NCI-H2107 treated with DMSO at 0.1 percent for 48 hours (cell line): Measurements from ENCODE around the gene PCDHA1.

Experiments used
- DNase-seq: peaks from one replicate; lab custom pipeline; 2025; ENCODE audit not compliant: unreplicated experiment; lab: John Stamatoyannopoulos, UW

Gene PCDHA1

DNA sequence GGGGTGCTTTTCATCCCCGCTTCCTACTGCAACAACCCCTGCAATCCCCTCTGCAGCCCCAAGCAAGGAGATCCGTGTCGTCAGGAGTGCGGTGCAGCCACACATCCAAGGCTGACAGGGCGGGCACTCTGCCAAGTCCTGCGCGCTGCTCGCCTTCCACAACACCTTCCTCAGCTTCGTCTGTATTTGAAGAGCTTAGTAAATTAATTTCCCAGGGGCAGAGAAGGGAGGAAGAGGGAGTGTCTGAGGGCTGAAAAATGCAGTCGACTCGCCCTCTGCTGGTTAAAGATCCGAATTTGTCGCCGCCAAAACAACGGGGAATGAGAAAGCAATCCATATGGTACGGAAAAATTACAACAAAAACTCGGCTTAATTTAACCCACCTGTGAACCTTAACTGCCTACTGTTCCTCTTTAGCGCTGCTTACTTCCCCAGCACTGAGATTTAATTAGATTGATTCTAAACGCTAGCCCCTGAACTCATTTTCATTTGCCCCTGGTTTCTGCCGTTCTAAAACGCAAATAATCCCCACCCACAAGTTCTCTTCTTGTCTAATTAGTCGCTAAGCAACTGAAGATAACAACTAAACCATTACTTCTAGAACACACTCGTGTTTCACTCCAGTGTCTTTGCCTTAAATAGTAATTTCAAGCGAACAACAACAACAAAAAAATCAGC, 254.3 kb downstream of the PCDHA1 start:
- DNase-seq: peak; percentile 79

DNA sequence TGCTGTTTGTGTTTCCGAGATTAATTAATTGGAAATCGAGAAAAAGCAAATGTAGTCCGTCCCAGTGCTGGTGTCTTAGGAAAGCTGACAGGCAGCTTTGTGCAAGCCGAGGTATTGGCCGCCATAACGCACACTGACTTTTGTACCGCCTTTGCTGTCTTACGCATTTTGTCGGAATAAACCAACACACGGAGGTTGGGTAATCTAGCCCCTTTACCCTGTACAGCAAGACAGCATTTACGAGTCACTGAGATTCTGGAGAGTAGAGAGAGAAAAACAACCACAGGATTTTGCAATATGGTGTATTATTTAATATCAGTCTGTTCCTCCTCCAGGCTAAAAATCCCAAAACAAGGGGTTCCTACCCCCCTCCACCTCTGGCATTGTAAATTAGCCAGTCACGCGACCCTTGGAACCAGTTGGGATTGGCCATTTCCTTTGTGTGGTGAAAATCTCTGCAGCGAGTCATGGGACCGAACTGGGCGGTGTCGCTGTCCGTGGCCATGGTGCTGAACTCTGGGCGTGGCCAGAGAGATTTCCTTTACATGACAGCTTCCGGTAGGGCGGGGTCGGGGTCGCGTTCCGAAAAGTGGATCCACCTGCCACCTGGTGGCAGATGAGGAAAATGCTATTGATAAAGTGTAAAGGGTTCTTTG, 255.0 kb downstream of the PCDHA1 start:
- DNase-seq: peak; percentile 90

DNA sequence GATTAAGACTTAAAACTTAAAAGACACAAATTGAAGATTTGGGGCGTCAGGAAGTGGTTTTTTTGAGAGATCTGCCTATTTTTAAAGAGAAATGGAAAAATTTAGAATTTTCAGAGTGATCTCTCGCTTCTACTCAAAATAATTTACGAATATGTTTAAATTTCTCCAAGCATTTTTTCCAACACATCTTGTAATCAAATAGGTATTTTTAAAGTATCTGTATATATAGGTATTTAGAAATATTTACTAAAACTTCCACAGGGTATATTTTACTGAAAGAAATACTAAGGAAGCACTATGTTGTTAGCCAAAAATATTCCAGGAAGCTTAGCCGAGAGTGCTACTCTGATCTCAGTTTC, 255.5 kb downstream of the PCDHA1 start:
- no peak for DNase-seq

DNA sequence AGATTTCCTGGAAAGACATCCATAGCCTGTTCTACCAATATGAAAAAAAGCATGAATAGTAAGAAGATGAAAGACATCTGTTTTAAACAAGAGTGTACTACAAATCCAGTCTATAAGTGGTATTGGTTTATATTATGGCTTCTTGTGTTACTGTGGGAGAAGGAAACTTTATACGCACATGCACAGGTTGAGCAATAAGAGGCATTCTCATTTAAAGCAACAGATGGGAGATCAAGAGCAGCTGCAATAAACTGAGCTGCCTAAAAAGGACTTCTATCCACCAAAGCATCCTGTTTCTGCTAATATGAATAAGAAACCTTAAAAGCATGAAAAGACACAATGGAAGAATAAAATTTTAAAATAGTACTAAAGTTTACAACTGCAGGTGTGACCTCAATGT, 256.6 kb downstream of the PCDHA1 start:
- peak; percentile 51 for DNase-seq

DNA sequence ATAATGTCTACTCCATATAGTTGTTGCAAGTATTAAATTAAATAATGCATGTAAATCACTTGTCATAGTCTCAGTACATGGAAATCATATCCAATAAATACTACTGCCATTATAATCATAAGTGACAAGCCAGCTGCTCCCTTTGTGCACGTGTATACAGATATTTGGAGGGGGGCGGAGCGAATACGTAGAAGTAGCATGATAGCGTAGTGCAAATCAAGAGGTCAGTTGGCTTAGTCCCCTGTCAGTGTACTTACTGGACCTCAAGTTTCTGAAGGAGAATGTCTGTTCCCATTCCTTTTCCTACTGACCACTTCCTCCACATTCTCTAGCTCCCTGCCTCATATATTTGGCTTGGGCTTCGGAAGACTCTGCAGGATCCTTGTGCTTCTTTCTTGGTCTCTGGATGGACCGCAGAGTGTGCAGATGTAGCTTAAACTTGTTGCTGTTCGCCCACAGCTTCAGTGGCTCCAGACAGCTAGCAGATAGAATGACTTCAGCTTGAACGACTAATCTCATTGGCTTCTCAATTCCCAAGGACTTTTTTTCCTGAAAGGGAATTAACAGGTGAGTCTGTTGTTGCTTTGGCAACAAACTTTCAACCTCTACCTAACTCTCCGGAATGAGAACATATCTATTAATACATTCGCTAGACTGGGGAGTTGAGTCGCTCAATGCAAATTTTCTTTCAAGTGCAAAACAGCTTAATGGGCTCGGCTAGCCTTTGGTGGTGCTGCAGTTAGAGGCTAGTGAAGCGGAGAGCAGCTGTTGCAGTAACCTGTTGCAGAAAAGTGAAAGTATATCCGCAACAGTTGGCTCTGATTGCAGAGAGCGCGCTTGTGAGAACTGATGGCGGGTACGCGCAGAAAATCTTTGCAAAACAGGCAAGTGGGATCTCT, 264.9 kb downstream of the PCDHA1 start, which contains the start of gene PCDHB1:
Gene PCDHB1, plus strand, starts transcription at position 753 of the 899 bp plus-strand sequence. Its CDS starts 97 bp downstream, at position 850.
- peak; percentile 36 for DNase-seq

DNA sequence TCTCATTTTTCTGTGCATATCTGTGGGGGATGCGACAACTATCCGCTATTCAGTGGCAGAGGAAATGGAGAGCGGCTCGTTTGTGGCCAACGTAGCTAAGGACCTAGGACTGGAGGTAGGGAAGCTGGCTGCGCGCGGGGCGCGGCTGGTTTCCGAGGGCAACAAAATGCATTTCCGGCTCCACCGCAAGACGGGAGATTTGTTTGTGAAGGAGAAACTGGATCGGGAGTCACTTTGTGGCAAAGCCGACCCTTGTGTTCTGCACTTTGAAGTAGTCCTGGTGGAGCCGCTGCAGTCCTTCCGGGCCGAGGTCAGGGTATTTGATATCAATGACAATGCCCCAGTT, 265.6 kb downstream of the PCDHA1 start:
- peak; percentile 39 for DNase-seq
